Measurements from ENCODE around the gene NEU3.

DNA sequence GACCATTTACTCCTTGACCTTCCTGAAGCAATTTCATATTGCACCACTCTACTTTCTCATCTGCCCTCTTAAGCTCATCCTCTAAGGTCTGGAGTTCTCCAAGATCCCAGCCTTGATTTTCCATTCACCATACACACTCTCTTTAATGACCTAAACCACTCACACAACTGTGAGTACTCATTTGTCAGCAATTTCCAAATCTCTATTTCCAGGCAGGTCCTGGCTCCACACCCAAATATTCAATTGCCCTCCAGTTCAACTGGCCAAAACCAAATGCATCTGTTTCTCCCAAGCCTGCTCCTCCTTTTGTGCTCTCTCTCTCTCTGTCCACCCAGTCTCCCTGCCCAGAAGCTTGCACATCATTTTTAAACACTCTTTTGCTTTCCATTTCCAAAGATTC lies 39.6 kb downstream of the NEU3 start:
- TF ChIP-seq, protein P1, sequence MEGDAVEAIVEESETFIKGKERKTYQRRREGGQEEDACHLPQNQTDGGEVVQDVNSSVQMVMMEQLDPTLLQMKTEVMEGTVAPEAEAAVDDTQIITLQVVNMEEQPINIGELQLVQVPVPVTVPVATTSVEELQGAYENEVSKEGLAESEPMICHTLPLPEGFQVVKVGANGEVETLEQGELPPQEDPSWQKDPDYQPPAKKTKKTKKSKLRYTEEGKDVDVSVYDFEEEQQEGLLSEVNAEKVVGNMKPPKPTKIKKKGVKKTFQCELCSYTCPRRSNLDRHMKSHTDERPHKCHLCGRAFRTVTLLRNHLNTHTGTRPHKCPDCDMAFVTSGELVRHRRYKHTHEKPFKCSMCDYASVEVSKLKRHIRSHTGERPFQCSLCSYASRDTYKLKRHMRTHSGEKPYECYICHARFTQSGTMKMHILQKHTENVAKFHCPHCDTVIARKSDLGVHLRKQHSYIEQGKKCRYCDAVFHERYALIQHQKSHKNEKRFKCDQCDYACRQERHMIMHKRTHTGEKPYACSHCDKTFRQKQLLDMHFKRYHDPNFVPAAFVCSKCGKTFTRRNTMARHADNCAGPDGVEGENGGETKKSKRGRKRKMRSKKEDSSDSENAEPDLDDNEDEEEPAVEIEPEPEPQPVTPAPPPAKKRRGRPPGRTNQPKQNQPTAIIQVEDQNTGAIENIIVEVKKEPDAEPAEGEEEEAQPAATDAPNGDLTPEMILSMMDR (optimal IDR thresholded peaks at IDR 0.05 in 1 of 3, IDR thresholded peaks at IDR 0.05 in 1 of 3, conservative IDR thresholded peaks at IDR 0.05 in 1 of 3; ENCODE audit: extremely low read depth in 1 of 3, insufficient read depth in 2 of 3, low read length in 3 of 3), result no peak
- no peak for TF ChIP-seq EZH2 (IDR thresholded peaks at IDR 0.05; ENCODE audit: low read length)
